ENCODE measurements around the gene LZTR1.

- TF ChIP-seq CTCF (IDR thresholded peaks at IDR 0.05) (no peak), POLR2A (IDR thresholded peaks at IDR 0.05) (no peak)
Observed at GRCh38 chr22:20967697-20968211, 14.3 kb upstream of the LZTR1 start.
